KOPT-K1 (cell line): ENCODE measurements around the gene OR13G1.
"Not testable (repeated sequence)": the region's sequence is repeated elsewhere in the genome, so short reads cannot be mapped to it uniquely, and the experiment has no call there.

Source experiments
- H3K27ac ChIP-seq: fragments of 200-600 bp; sonication (generic); 2 replicates; pipeline ENCODE4 v1.5.1; 2016; ENCODE audit warnings: antibody characterized with exemption, mild to moderate bottlenecking, low read depth, low read length; ENCODE audit not compliant: poor library complexity, severe bottlenecking
- H3K36me3 ChIP-seq: fragments of 200-600 bp; sonication (generic); 2 replicates; pipeline ENCODE4 v1.5.1; 2017; ENCODE audit warnings: antibody characterized with exemption, mild to moderate bottlenecking, low read length, moderate library complexity; ENCODE audit not compliant: insufficient read depth
- H3K9me3 ChIP-seq: fragments of 200-600 bp; sonication (generic); 2 replicates; pipeline ENCODE4 v1.5.1; 2017; ENCODE audit warnings: antibody characterized with exemption, low read length, mild to moderate bottlenecking; ENCODE audit not compliant: insufficient read depth, poor library complexity, severe bottlenecking

The OR13G1 gene

GRCh38 chr1:247679639-247680038 is at the start of gene OR13G1:
Gene OR13G1, minus strand, starts transcription at chr1:247679739. Its CDS starts 6,698 bp downstream, at chr1:247673041.
- Histone ChIP-seq H3K27ac (no peak within 1 kb of the TSS), H3K36me3 (no peaks in the 10 kb centered on the region), H3K9me3 (no peaks in the 10 kb centered on the region)

- H3K9me3 ChIP-seq, result no peaks in the 10 kb centered on the region
- no peak overlapping the region for H3K27ac ChIP-seq
- no peaks in the 10 kb centered on the region for H3K36me3 ChIP-seq
These were observed 41.7 kb upstream of the OR13G1 start for GRCh38 chr1:247721222-247721621.

- Histone ChIP-seq H3K9me3 (no peaks in the 10 kb centered on the region), H3K27ac (no peak within 1 kb of the TSS), H3K36me3 (no peaks in the 10 kb centered on the region)
These were observed 37.0 kb upstream of the OR13G1 start, which contains the start of gene OR6F1 for GRCh38 chr1:247716546-247716945. Gene OR6F1, minus strand, starts transcription at chr1:247716646. Its CDS starts 3,891 bp downstream, at chr1:247712755.

GRCh38 chr1:247713753-247714152 is 34.2 kb upstream of the OR13G1 start:
- no peak overlapping the region for H3K27ac ChIP-seq
- H3K9me3 ChIP-seq, result no peaks in the 10 kb centered on the region
- H3K36me3 ChIP-seq, result no peaks in the 10 kb centered on the region

- H3K9me3 ChIP-seq, H3K36me3 ChIP-seq, H3K27ac ChIP-seq: not testable (repeated sequence)
These were observed 31.1 kb upstream of the OR13G1 start for GRCh38 chr1:247710681-247711080.

GRCh38 chr1:247701338-247701737 is 21.8 kb upstream of the OR13G1 start:
- no peaks in the 10 kb centered on the region for H3K36me3 ChIP-seq
- H3K9me3 ChIP-seq, result no peaks in the 10 kb centered on the region
- H3K27ac ChIP-seq, result no peak overlapping the region

GRCh38 chr1:247681288-247681897 is 1.9 kb upstream of the OR13G1 start:
- Histone ChIP-seq H3K9me3 (no peaks in the 10 kb centered on the region), H3K27ac (no peak overlapping the region), H3K36me3 (no peaks in the 10 kb centered on the region)

- no peaks in the 10 kb centered on the region for H3K36me3 ChIP-seq
- no peak overlapping the region for H3K27ac ChIP-seq
- no peaks in the 10 kb centered on the region for H3K9me3 ChIP-seq
These were observed 632 bp upstream of the OR13G1 start for GRCh38 chr1:247680171-247680570.

GRCh38 chr1:247669225-247669624 is 10.3 kb downstream of the OR13G1 start:
- Histone ChIP-seq H3K27ac (no peak overlapping the region), H3K9me3 (no peaks in the 10 kb centered on the region), H3K36me3 (no peaks in the 10 kb centered on the region)

- H3K9me3 ChIP-seq, result no peaks in the 10 kb centered on the region
- no peak overlapping the region for H3K27ac ChIP-seq
- H3K36me3 ChIP-seq, result no peaks in the 10 kb centered on the region
These were observed 23.2 kb downstream of the OR13G1 start for GRCh38 chr1:247656221-247656875.

GRCh38 chr1:247653040-247653439 is 26.5 kb downstream of the OR13G1 start:
- Histone ChIP-seq H3K27ac (no peak overlapping the region), H3K9me3 (no peaks in the 10 kb centered on the region), H3K36me3 (no peaks in the 10 kb centered on the region)

- Histone ChIP-seq H3K9me3 (no peaks in the 10 kb centered on the region), H3K27ac (no peak overlapping the region), H3K36me3 (no peaks in the 10 kb centered on the region)
These were observed 31.7 kb downstream of the OR13G1 start for GRCh38 chr1:247647864-247648263.

GRCh38 chr1:247646867-247647266 is 32.7 kb downstream of the OR13G1 start:
- H3K9me3 ChIP-seq, result no peaks in the 10 kb centered on the region
- no peak overlapping the region for H3K27ac ChIP-seq
- H3K36me3 ChIP-seq, result no peaks in the 10 kb centered on the region

GRCh38 chr1:247642742-247643141 is 36.8 kb downstream of the OR13G1 start:
- Histone ChIP-seq H3K27ac (no peak overlapping the region), H3K9me3 (no peaks in the 10 kb centered on the region), H3K36me3 (no peaks in the 10 kb centered on the region)

GRCh38 chr1:247639381-247639981 is 40.1 kb downstream of the OR13G1 start:
- Histone ChIP-seq H3K9me3 (no peaks in the 10 kb centered on the region), H3K27ac (no peak overlapping the region), H3K36me3 (no peaks in the 10 kb centered on the region)

GRCh38 chr1:247638781-247639180 is 40.8 kb downstream of the OR13G1 start:
- Histone ChIP-seq H3K36me3 (no peaks in the 10 kb centered on the region), H3K27ac (no peak overlapping the region), H3K9me3 (no peaks in the 10 kb centered on the region)
